Prostate gland (tissue), 2 donors: Measurements from ENCODE around the gene GCLM.

Source experiments
- CTCF ChIP-seq, 4 experiments: fragments of 200-600 bp in 2 of 4; fragments of 450-650 bp in 2 of 4; sonication (generic) in 2 of 4; IDR thresholded peaks; 1 replicate in 3 of 4; 2 replicates in 1 of 4; pipeline ENCODE4 v1.5.1; 2016 to 2019; ENCODE audit warnings: antibody characterized with exemption in 4 of 4, mild to moderate bottlenecking in 2 of 4, moderate library complexity in 2 of 4
- POLR2A ChIP-seq: fragments of 450-650 bp; IDR thresholded peaks from one replicate; pipeline ENCODE4 v1.6.1; 2016; ENCODE audit warnings: antibody characterized with exemption, mild to moderate bottlenecking

GRCh38 chr1:93917302-93917701, 8.1 kb upstream of the GCLM start:
- no peak for TF ChIP-seq CTCF (IDR thresholded peaks at IDR 0.05)
- no peak for TF ChIP-seq POLR2A
